Endothelial cell of umbilical vein (primary cell): ENCODE measurements around the gene ANKRD13D. TPM values are rescaled to one million over a fixed set of nuclear protein-coding genes. Genes with fewer than 3 reads are reported as not detected.

ENCODE experiments used
- Bru-seq: library from RNA; stranded (reverse); fragments of 400-500 nt; gene quantifications from one replicate; lab custom pipeline; 2021; lab: Mats Ljungman, UMichigan
- BruChase-seq, 2 experiments: library from RNA; stranded (reverse); fragments of 400-500 nt; gene quantifications; one replicate each; lab custom pipeline; 2021; lab: Mats Ljungman, UMichigan
- BruUV-seq: library from RNA; stranded (reverse); fragments of 400-500 nt; replicated peaks from 2 replicates; lab custom pipeline; 2021; lab: Mats Ljungman, UMichigan
- CTCF ChIA-PET: fragments of 300-600, 350-600 bp; sonication (Branson Sonifier 250); formaldehyde crosslinking; loops from one replicate; lab custom pipeline; 2021; ENCODE audit warnings: antibody characterized with exemption, inconsistent platforms; lab: Charles Lee
- POLR2A ChIA-PET: fragments of 300-600, 350-600 bp; sonication (Branson Sonifier 250); formaldehyde crosslinking; loops from one replicate; lab custom pipeline; 2021; ENCODE audit warnings: antibody characterized with exemption, inconsistent platforms; lab: Charles Lee
- DNase-seq: peaks from one replicate; pipeline ENCODE4 v3.0.0-alpha.2; 2011; ENCODE audit warnings: low read depth, low spot score
- FAIRE-seq: peaks from 2 replicates; lab custom pipeline; 2011; peaks lifted over from hg19 to GRCh38; lab: Jason Lieb, UNC
- H2AFZ ChIP-seq: 2 replicates; pipeline ENCODE4 v1.6.0; 2012; ENCODE audit warnings: low read depth, low read length, control low read depth, inconsistent platforms
- H3K27ac ChIP-seq: 2 replicates; pipeline ENCODE4 v1.5.1; 2011; ENCODE audit warnings: low read depth, mild to moderate bottlenecking, control low read depth, low read length, moderate library complexity; ENCODE audit not compliant: insufficient read depth
- H3K27me3 ChIP-seq, 2 experiments: 2 replicates each; pipeline versions ENCODE4 v1.6.0 to v1.6.1; 2011; ENCODE audit warnings: low read length in 2 of 2, mixed read lengths in 1 of 2; ENCODE audit not compliant: control insufficient read depth in 2 of 2, insufficient read depth in 2 of 2
- H3K36me3 ChIP-seq, 2 experiments: 2 replicates in 1 of 2; 3 replicates in 1 of 2; pipeline ENCODE4 v1.5.1; 2011; ENCODE audit warnings: low read length in 2 of 2, mild to moderate bottlenecking in 1 of 2, moderate library complexity in 1 of 2; ENCODE audit not compliant: control insufficient read depth in 2 of 2, insufficient read depth in 2 of 2; ENCODE audit errors: extremely low read depth in 1 of 2
- H3K4me1 ChIP-seq: 3 replicates; pipeline ENCODE4 v1.5.1; 2011; ENCODE audit warnings: mild to moderate bottlenecking, low read length; ENCODE audit not compliant: control insufficient read depth, insufficient read depth; ENCODE audit errors: extremely low read depth
- H3K4me2 ChIP-seq: 2 replicates; pipeline ENCODE4 v1.6.1; 2011; ENCODE audit warnings: low read length, control low read depth, mixed read lengths; ENCODE audit not compliant: insufficient read depth
- H3K4me3 ChIP-seq, 3 experiments: fragments of 200-600 bp in 1 of 3; sonication (generic), shearing (Covaris generic) in 1 of 3; replicated peaks in 1 of 3; 2 replicates each; pipeline ENCODE4 v1.5.1; 2011 to 2016; ENCODE audit warnings: control low read depth in 3 of 3, low read length in 3 of 3, mild to moderate bottlenecking in 2 of 3, inconsistent platforms in 1 of 3, low read depth in 1 of 3, moderate library complexity in 1 of 3; ENCODE audit not compliant: insufficient read depth in 1 of 3
- H3K79me2 ChIP-seq: 2 replicates; pipeline ENCODE4 v1.6.0; 2012; ENCODE audit warnings: low read length, inconsistent platforms; ENCODE audit not compliant: control insufficient read depth, insufficient read depth
- H3K9ac ChIP-seq: replicated peaks from 2 replicates; pipeline ENCODE3; 2011; ENCODE audit warnings: low read length, control low read depth; ENCODE audit not compliant: insufficient read depth; ENCODE audit errors: extremely low read depth
- H3K9me1 ChIP-seq: replicated peaks from 3 replicates; pipeline ENCODE4 v1.6.0; 2011; ENCODE audit warnings: mild to moderate bottlenecking, low read length; ENCODE audit not compliant: control insufficient read depth, insufficient read depth; ENCODE audit errors: extremely low read depth
- H3K9me3 ChIP-seq: replicated peaks from 2 replicates; pipeline ENCODE4 v1.5.1; 2012; ENCODE audit warnings: low read length, inconsistent platforms; ENCODE audit not compliant: control insufficient read depth, insufficient read depth
- H4K20me1 ChIP-seq: replicated peaks from 2 replicates; pipeline ENCODE3; 2011; ENCODE audit warnings: mild to moderate bottlenecking, low read length; ENCODE audit not compliant: control insufficient read depth, insufficient read depth; ENCODE audit errors: extremely low read depth
- EZH2 ChIP-seq: IDR thresholded peaks from 2 replicates; pipeline ENCODE4 v1.6.1; 2012; ENCODE audit warnings: borderline replicate concordance, low read depth, mild to moderate bottlenecking, moderate library complexity, low read length, inconsistent platforms; ENCODE audit not compliant: severe bottlenecking
- FOS ChIP-seq: IDR thresholded peaks from 2 replicates; pipeline ENCODE4 v1.6.1; 2011; ENCODE audit warnings: mild to moderate bottlenecking, low read length, moderate library complexity, borderline replicate concordance; ENCODE audit not compliant: insufficient read depth
- GATA2 ChIP-seq: IDR thresholded peaks from 2 replicates; pipeline ENCODE4 v1.7.0; 2011; ENCODE audit warnings: low read depth, mild to moderate bottlenecking, moderate library complexity, mixed read lengths, low read length; ENCODE audit not compliant: insufficient read length, insufficient read depth
- JUN ChIP-seq: IDR thresholded peaks from 2 replicates; pipeline ENCODE4 v1.6.1; 2011; ENCODE audit warnings: borderline replicate concordance, low read depth; ENCODE audit not compliant: insufficient read length, insufficient read depth
- MYC ChIP-seq: IDR thresholded peaks from one replicate; pipeline ENCODE4 v1.6.1; 2011; ENCODE audit warnings: mild to moderate bottlenecking, low read depth, low read length
- POLR2A ChIP-seq: IDR thresholded peaks from 2 replicates; pipeline ENCODE4 v1.6.1; 2012; ENCODE audit warnings: low read depth, mild to moderate bottlenecking, control low read depth, low read length
- POLR2AphosphoS5 ChIP-seq: IDR thresholded peaks from 2 replicates; pipeline ENCODE4 v1.6.1; 2012; ENCODE audit warnings: low read depth, mild to moderate bottlenecking, control low read depth, low read length, moderate library complexity; ENCODE audit not compliant: insufficient read depth
- dilution Hi-C: fragments of 300-500 bp; cut with MboI; formaldehyde crosslinking; loops from one replicate; pipeline ENCODE4 v1.15.0; 2019; ENCODE audit warnings: low sequenced_read_pairs; ENCODE audit not compliant: extremely low pct_ligation_motif_present
- intact Hi-C: fragments of 100-400 bp; cut with micrococcal nuclease; formaldehyde crosslinking; loops from one replicate; pipeline ENCODE4 v1.10.0; 2022
- long read RNA-seq: library from polyadenylated mRNA; stranded (forward); transcript quantifications from one replicate; pipeline ENCODE4 v2.0.0, GENCODE V29; 2021
- polyA minus RNA-seq, 3 experiments: library from RNA; depleted of rRNA, polyadenylated mRNA; stranded (reverse); fragments of >200 nt; gene quantifications; 1 replicate in 1 of 3; 2 replicates in 2 of 3; pipeline ENCODE4 v1.2.3, GENCODE V29; 2011
- polyA plus RNA-seq, 4 experiments: library from polyadenylated mRNA; depleted of rRNA in 3 of 4; stranded (reverse) in 3 of 4; unstranded in 1 of 4; fragments of >200 nt; gene quantifications; 2 replicates each; pipeline versions ENCODE4 v1.2.1 to v1.2.3, GENCODE V29; 2011 to 2012; ENCODE audit warnings: missing spikeins in 1 of 4
- total RNA-seq: library from RNA; stranded (reverse); gene quantifications from 2 replicates; pipeline ENCODE4 v1.2.3, GENCODE V29; 2021
- TF ChIP-seq, protein P1 (sequence below), 2 donors: IDR thresholded peaks; 1 replicate in 1 of 2; 2 replicates in 1 of 2; pipeline ENCODE4 v1.5.1; 2011; ENCODE audit warnings: low read length in 2 of 2, mild to moderate bottlenecking in 2 of 2, moderate library complexity in 2 of 2, control low read depth in 1 of 2, inconsistent platforms in 1 of 2, low read depth in 1 of 2; ENCODE audit not compliant: insufficient read depth in 1 of 2; ENCODE audit errors: extremely low read depth in 1 of 2
- TF ChIP-seq, protein P2 (sequence below): IDR thresholded peaks from 2 replicates; pipeline ENCODE4 v1.6.1; 2011; ENCODE audit not compliant: insufficient read depth, insufficient read length

The ANKRD13D gene
- 57.5 and 69.6 TPM in 2 replicates for total RNA-seq
- polyA plus RNA-seq: 43.5 and 51.2 TPM in 2 replicates
- polyA plus RNA-seq (2011; cell fraction: cytosol; rRNA removed): 23.3 and 32.6 TPM in 2 replicates
- polyA plus RNA-seq (2011; cell fraction: nucleus; rRNA removed): 110 TPM in 2 replicates
- 18.1 and 22.7 TPM in 2 replicates for polyA plus RNA-seq (2012)
- polyA minus RNA-seq: 22.4 and 23.7 TPM in 2 replicates
- 12.2 TPM for polyA minus RNA-seq (2011; cell fraction: cytosol; rRNA and poly(A)+ RNA removed)
- 36.1 and 50.4 TPM in 2 replicates for polyA minus RNA-seq (2011; cell fraction: nucleus; rRNA and poly(A)+ RNA removed)
- percentile 76 among the genes with signal in this experiment for Bru-seq, nascent RNA
- BruChase-seq, experiment 1, labeled RNA remaining after a 6-hour chase: percentile 94 among the genes with signal in this experiment
- BruChase-seq, experiment 2, labeled RNA remaining after a 2-hour chase: percentile 98 among the genes with signal in this experiment
- long read RNA-seq, transcript ANKRD13D-202 (15 exons, 2,881 nt): major isoform, 20 of 75 reads
- long read RNA-seq, transcript ANKRD13D-214 (3 exons, 558 nt): minor isoform, 5 of 75 reads
- long read RNA-seq, partial matches to known transcripts: 8 of 75 reads
- long read RNA-seq, other reads (novel, unspliced or antisense): 35 of 75 reads

DNA sequence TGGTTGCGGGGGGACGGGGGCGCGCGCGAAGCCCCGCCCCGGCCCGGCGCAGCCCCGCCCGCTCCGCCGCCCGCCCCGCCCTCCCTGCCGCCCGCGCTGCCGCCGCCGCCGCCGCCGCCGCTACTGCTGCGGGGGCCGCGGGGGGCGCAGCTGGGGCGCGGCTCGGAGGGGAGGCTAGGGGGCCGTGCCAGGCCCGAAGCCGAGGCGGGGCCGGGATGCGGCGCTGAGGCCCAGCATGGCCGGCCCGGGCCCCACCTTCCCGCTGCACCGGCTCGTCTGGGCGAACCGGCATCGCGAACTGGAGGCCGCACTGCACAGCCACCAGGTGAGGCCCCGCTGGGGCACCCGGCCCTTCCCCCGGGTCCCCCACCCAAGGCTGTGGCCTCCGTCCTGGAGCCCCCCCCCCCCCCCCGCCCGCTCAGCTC, at the start of gene ANKRD13D:
Gene ANKRD13D (plus strand): TSS at position 78 of the 425 bp plus-strand sequence. CDS start 158 bp downstream, at position 236.
- Histone ChIP-seq H3K9me1 (no peaks in the 10 kb centered on the region), H3K79me2 (peaks cover 23% of the 10 kb centered on the region), H2AFZ (peak within 1 kb of the TSS; percentile 43), H3K27me3 (no peaks in the 10 kb centered on the region), H3K36me3 (peaks cover 0 to 21% of the 10 kb centered on the region in 2 experiments), H3K9me3 (no peaks in the 10 kb centered on the region), H3K4me1 (peaks cover 22% of the 10 kb centered on the region), H4K20me1 (no peaks in the 10 kb centered on the region), H3K4me3 (peak within 1 kb of the TSS; percentile 57 to 65 (median 60)), H3K4me2 (peak within 1 kb of the TSS; percentile 60), H3K9ac (peak within 1 kb of the TSS; percentile 25), H3K27ac (peak within 1 kb of the TSS; percentile 61)
- intact Hi-C loops (loop anchor here (2.0 kb wide), 1 partner anchor 14 kb away; the partner anchor contains the start of gene SSH3), dilution Hi-C loops (no loop called here)
- no peak for DNase-seq
- no peak for FAIRE-seq
- CTCF ChIA-PET: interaction anchor here (1.2 to 3.0 kb wide), 12 partner anchors 10 to 67 kb away, joined by 3 to 32 read pairs (median 6); partner anchors contain the start of genes GRK2 and SSH3
- BruUV-seq: no TSS peak
- POLR2A ChIA-PET: interaction anchor here (2.5 kb wide), 1 partner anchor 12 kb away, joined by 9 read pairs; no protein-coding TSS in a partner anchor
- TF ChIP-seq, protein P1, sequence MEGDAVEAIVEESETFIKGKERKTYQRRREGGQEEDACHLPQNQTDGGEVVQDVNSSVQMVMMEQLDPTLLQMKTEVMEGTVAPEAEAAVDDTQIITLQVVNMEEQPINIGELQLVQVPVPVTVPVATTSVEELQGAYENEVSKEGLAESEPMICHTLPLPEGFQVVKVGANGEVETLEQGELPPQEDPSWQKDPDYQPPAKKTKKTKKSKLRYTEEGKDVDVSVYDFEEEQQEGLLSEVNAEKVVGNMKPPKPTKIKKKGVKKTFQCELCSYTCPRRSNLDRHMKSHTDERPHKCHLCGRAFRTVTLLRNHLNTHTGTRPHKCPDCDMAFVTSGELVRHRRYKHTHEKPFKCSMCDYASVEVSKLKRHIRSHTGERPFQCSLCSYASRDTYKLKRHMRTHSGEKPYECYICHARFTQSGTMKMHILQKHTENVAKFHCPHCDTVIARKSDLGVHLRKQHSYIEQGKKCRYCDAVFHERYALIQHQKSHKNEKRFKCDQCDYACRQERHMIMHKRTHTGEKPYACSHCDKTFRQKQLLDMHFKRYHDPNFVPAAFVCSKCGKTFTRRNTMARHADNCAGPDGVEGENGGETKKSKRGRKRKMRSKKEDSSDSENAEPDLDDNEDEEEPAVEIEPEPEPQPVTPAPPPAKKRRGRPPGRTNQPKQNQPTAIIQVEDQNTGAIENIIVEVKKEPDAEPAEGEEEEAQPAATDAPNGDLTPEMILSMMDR (IDR thresholded peaks at IDR 0.05; ENCODE audit: extremely low read depth in 1 of 2, insufficient read depth in 1 of 2, low read depth in 1 of 2, low read length in 2 of 2): no peak
- TF ChIP-seq POLR2A: no peak
- TF ChIP-seq, protein P2, sequence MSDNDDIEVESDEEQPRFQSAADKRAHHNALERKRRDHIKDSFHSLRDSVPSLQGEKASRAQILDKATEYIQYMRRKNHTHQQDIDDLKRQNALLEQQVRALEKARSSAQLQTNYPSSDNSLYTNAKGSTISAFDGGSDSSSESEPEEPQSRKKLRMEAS: no peak
- TF ChIP-seq EZH2: no peak
- TF ChIP-seq JUN: no peak
- no peak for TF ChIP-seq POLR2AphosphoS5
- TF ChIP-seq GATA2: no peak
- TF ChIP-seq MYC: no peak
- TF ChIP-seq FOS: no peak
